Measurements from ENCODE around the gene ACAT1.

DNA sequence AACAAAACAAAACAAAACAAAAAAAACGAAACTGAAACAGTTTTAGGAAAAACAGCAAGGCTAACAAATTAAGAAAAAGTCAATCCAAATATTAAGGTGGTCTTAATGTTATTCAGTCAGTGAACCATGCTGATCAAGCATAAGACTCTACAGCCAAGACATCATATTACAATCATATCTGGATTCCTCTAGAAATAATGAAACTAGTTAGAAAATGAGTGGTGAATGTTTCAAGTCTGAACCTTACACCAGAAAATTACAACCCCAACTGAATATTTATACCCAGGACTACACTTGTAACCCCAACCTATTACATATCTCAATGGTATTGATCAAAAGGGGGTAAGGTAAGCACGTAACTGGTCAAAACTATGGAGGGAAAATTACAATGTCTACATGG lies 48.8 kb downstream of the ACAT1 start:
- no peak for TF ChIP-seq ZFP30 (CRISPR knock-in tag; IDR thresholded peaks at IDR 0.05)
- TF ChIP-seq, protein P1, sequence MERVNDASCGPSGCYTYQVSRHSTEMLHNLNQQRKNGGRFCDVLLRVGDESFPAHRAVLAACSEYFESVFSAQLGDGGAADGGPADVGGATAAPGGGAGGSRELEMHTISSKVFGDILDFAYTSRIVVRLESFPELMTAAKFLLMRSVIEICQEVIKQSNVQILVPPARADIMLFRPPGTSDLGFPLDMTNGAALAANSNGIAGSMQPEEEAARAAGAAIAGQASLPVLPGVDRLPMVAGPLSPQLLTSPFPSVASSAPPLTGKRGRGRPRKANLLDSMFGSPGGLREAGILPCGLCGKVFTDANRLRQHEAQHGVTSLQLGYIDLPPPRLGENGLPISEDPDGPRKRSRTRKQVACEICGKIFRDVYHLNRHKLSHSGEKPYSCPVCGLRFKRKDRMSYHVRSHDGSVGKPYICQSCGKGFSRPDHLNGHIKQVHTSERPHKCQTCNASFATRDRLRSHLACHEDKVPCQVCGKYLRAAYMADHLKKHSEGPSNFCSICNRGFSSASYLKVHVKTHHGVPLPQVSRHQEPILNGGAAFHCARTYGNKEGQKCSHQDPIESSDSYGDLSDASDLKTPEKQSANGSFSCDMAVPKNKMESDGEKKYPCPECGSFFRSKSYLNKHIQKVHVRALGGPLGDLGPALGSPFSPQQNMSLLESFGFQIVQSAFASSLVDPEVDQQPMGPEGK (CRISPR knock-in tag; IDR thresholded peaks at IDR 0.05; ENCODE audit: borderline replicate concordance), result no peak
- TF ChIP-seq, protein P2, sequence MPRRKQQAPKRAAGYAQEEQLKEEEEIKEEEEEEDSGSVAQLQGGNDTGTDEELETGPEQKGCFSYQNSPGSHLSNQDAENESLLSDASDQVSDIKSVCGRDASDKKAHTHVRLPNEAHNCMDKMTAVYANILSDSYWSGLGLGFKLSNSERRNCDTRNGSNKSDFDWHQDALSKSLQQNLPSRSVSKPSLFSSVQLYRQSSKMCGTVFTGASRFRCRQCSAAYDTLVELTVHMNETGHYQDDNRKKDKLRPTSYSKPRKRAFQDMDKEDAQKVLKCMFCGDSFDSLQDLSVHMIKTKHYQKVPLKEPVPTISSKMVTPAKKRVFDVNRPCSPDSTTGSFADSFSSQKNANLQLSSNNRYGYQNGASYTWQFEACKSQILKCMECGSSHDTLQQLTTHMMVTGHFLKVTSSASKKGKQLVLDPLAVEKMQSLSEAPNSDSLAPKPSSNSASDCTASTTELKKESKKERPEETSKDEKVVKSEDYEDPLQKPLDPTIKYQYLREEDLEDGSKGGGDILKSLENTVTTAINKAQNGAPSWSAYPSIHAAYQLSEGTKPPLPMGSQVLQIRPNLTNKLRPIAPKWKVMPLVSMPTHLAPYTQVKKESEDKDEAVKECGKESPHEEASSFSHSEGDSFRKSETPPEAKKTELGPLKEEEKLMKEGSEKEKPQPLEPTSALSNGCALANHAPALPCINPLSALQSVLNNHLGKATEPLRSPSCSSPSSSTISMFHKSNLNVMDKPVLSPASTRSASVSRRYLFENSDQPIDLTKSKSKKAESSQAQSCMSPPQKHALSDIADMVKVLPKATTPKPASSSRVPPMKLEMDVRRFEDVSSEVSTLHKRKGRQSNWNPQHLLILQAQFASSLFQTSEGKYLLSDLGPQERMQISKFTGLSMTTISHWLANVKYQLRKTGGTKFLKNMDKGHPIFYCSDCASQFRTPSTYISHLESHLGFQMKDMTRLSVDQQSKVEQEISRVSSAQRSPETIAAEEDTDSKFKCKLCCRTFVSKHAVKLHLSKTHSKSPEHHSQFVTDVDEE (CRISPR knock-in tag; IDR thresholded peaks at IDR 0.05), result no peak

All from SK-N-SH treated with all-trans-retinoic acid at 6 μM for 48 hours (cell line).